Testis (tissue), 2 donors: ENCODE measurements around the gene ACER2.

Source experiments
- POLR2A ChIP-seq: fragments of 450-650 bp; IDR thresholded peaks from one replicate; pipeline ENCODE4 v1.6.1; 2017; ENCODE audit warnings: antibody characterized with exemption, mild to moderate bottlenecking, moderate library complexity
- TF ChIP-seq, protein P1 (sequence below), 3 experiments: fragments of 450-650 bp in 2 of 3; fragments of 200-600 bp in 1 of 3; sonication (generic) in 1 of 3; IDR thresholded peaks; one replicate each; pipeline ENCODE4 v1.5.1; 2016 to 2019; ENCODE audit warnings: antibody characterized with exemption in 3 of 3, mild to moderate bottlenecking in 2 of 3, moderate library complexity in 1 of 3

DNA sequence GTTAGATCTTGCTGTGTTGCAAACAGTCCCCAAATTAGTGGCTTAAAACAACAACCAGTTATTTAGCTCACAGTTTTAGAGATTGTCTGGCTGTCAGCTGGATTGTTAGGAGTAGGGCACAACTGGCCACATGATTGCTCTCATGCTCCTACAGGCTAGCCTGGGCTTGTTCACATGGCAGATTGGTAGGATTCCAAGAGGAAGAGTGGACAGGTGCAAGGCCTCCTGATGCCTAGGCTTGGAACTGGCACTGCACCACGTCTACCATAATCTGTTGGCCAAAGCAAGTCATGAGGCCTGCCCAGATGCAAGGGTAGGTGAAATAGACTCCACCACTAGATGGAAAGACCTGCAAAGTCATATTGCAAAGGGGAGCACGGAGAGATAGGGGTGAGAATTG lies 76.4 kb downstream of the ACER2 start:
- TF ChIP-seq, protein P1, sequence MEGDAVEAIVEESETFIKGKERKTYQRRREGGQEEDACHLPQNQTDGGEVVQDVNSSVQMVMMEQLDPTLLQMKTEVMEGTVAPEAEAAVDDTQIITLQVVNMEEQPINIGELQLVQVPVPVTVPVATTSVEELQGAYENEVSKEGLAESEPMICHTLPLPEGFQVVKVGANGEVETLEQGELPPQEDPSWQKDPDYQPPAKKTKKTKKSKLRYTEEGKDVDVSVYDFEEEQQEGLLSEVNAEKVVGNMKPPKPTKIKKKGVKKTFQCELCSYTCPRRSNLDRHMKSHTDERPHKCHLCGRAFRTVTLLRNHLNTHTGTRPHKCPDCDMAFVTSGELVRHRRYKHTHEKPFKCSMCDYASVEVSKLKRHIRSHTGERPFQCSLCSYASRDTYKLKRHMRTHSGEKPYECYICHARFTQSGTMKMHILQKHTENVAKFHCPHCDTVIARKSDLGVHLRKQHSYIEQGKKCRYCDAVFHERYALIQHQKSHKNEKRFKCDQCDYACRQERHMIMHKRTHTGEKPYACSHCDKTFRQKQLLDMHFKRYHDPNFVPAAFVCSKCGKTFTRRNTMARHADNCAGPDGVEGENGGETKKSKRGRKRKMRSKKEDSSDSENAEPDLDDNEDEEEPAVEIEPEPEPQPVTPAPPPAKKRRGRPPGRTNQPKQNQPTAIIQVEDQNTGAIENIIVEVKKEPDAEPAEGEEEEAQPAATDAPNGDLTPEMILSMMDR (IDR thresholded peaks at IDR 0.05) = no peak
- no peak for TF ChIP-seq POLR2A
